OCI-LY3 (cell line): ENCODE results near the gene RASGRP3.

Experiments used
- EZH2phosphoT487 ChIP-seq: fragments of 200-600 bp; shearing (Covaris generic); IDR thresholded peaks from 2 replicates; pipeline ENCODE4 v1.6.1; 2018; ENCODE audit warnings: antibody characterized with exemption, mixed run types, low read depth
- TF ChIP-seq, protein P1 (sequence below): fragments of 200-600, 300-600 bp; sonication (generic); IDR thresholded peaks from 2 replicates; pipeline ENCODE4 v1.5.1; 2014; ENCODE audit warnings: antibody characterized with exemption, low read length, low read depth

DNA sequence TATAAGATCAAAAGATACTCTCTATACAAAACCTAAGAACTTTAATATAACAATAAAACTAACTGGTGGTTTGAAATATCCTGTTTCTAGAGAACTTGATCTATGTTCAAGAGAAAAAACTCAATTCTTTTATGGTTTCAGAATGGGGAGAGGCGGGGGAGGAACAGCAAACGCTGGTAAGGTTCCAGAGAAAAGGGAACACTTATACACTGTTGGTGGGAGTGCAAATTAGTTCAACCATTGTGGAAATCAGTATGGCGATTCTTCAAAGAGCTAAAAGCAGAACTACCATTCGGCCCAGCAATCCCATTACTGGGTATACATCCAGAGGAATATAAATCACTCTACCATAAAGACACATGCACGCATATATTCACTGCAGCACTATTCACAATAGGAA is 105.4 kb downstream of the RASGRP3 start:
- TF ChIP-seq EZH2phosphoT487 = no peak
- TF ChIP-seq, protein P1, sequence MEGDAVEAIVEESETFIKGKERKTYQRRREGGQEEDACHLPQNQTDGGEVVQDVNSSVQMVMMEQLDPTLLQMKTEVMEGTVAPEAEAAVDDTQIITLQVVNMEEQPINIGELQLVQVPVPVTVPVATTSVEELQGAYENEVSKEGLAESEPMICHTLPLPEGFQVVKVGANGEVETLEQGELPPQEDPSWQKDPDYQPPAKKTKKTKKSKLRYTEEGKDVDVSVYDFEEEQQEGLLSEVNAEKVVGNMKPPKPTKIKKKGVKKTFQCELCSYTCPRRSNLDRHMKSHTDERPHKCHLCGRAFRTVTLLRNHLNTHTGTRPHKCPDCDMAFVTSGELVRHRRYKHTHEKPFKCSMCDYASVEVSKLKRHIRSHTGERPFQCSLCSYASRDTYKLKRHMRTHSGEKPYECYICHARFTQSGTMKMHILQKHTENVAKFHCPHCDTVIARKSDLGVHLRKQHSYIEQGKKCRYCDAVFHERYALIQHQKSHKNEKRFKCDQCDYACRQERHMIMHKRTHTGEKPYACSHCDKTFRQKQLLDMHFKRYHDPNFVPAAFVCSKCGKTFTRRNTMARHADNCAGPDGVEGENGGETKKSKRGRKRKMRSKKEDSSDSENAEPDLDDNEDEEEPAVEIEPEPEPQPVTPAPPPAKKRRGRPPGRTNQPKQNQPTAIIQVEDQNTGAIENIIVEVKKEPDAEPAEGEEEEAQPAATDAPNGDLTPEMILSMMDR = no peak
